NCI-H146 treated with DMSO at 0.1 percent for 48 hours (cell line): ENCODE results near the gene MLIP.
"Not testable (repeated sequence)": the region's sequence is repeated elsewhere in the genome, so short reads cannot be mapped to it uniquely, and the experiment has no call there.

ENCODE experiments used
- DNase-seq: peaks from one replicate; lab custom pipeline; 2025; ENCODE audit not compliant: unreplicated experiment; lab: John Stamatoyannopoulos, UW

MLIP gene

DNA sequence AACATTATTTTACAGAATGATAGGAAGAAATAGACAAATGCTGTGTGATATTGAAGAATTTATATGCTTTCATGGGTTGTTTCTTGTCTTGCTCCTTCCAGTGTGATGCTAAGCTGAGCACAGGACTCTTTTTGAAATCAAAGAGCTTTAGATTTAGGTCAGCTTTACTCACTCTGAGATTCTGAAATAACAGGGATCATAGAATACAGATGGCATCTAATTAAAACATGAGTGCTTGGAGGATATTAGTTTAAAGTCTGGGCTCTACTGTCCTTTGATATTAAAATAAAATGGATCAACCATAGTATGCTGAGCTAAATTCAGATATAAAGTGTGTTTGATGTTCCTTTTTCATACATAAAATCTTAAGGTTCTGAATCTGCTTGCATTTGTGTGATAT lies 29.6 kb downstream of the MLIP start:
- no peak for DNase-seq

DNA sequence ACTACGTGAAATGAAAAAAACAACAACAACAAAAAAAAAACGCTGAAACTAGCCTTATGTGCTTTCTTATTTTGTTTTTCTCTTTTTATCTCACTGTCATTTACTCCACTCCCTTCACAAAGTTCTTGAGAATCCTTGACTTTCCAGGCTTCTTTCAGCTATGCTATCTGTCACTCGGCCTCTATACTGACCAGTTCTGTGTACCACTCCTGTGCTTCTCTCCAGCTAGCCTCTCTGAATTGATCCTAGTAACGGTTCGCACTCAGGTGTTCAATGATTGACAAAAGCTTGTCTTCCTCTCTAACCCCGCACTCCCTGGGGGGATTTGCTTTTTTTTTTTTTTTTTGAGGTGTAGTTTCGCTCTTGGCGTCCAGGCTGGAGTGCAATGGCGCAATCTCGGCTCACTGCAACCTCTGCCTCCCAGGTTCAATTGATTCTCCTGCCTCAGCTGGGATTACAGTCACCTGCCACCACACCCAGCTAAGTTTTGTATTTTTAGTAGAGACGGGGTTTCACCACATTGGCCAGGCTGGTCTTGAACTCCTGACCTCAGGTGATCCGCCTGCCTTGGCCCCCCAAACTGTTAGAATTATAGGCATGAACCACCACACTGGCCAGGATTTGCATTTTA lies 31.8 kb downstream of the MLIP start:
- no peak for DNase-seq

DNA sequence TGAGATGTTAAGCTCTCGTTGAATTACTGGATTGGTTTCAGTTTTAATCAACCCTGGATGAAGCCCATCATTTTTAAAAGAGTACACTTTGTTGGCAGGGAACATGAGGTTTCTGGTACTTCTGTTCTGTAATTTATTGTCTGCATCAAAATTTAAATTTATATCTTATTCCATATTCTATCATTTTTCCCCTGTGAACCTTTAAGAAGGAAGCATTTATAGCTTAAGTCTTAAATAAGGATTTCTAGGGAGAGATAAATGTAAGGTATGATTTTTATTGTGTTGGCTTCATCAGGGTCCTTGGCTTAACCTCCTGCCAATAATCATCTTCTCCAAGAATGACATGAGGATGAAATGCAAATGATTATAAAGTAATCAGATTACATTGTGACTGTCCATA lies 40.6 kb downstream of the MLIP start:
- no peak for DNase-seq

DNA sequence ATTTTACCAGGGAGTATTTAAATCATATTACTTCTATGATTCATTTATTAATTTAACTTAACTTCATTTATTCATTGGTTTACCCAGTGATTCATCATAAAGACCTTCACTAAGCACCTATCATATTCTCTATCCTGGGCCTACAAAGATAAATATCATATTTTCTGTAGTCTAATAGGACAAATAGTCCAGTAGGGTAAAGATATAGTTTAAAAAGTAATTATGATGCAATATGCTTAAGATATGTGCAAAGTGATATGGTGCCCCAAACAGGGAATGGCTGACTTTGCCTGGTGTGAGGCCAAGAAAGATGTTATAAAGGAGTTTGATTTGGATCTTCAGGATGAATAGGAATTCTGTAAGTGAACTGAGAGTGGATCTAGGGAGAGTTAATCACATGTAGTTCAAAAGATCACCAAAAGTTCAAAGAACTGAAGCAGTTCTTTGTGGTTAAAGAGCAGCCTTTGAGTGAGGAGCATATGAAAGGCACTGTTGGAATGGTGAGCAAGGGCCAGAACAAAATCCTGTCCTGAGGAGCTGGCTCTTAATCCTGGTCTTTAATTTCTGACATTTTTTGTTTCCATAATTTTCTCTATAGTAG lies 45.5 kb downstream of the MLIP start:
- no peak for DNase-seq

DNA sequence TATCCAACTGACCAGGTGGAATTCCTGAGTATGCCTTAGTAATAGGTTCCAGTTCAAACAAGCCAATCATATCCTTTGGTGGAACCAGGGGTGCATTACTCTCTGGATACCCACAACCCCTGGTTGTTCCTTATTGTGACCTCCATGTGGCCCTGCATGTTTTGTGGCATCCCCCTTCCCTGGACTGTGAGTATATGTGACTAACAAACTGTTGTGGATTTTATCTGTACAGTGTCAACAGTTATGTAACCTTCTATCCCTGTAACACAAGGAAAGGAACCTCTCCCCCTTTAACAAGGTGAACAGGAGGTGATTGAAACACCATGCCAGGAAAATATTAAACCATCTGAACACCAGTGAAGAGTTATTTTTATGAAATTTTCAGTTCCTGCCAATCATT lies 46.2 kb downstream of the MLIP start:
- no peak for DNase-seq

DNA sequence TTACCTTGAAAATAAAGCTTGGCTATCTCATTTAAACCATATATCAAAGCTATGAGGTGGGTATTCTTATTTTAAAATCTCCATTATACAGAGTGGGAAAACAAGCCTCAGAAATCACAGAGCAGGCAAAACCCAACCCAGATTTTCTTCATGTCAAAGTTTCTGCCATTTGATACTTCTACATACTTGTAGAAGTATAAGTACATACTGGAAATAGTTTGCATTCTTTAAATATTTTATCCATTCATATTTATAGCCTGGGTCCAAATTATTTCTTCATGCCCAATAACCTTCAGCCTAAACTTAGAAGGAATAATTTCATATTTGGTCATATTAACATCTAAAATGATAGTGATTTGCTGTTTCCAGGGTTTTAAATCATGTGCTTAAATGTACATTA lies 61.8 kb downstream of the MLIP start:
- no peak for DNase-seq

DNA sequence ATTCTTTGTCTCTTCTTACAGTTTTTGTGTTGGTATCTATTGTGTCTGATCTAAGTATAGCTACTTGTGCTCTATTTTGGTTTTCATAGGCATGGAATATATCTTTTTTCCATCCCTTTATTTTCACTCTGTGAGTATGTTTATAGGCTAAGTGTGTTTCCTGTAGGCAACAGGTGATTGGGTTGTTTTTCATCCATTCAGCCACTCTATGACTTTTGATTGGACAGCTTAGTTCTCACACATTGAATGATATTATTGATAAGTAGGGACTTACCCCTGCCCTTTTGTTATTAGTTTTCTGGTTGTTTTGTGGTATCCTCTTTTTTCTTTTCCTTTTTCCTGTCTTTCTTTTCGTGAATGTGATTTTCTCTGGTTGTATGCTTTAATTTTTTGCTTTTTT lies 67.9 kb downstream of the MLIP start:
- DNase-seq = no peak

DNA sequence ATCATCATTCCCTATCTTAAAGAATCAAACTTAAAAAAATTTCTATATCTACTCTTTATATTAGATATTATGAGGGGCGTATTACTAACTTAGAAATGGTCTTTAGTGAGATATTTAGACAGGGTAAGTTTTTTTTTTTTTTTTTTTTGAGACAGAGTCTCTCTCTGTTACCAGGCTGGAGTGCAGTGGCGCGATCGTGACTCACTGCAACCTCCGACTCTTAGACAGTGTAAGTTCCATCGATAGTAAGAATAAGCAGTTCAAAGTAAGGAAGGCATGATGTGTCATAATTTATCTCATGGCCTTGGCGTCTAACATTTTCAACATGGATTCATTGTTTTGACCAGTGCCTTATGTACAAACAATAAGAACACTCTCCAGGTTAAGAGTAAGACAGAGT lies 72.4 kb downstream of the MLIP start:
- no peak for DNase-seq

DNA sequence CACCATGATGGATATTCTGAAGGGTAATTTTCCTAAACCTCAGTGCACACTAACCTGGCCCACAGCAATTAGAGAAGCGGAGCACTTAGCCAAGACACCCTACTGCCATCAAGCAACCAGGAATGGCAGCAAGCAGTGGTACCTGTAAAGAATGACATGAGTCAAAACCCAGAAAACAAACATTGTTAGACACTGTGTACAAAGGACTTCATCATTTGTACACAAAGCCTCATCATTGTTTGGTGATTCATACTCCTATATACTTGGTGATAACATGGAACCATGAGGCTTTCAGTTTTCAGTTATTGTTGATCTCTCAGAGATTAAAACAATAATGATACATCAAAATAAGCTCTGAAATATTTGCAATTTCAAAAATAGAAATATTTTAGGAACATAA lies 74.6 kb downstream of the MLIP start:
- no peak for DNase-seq

DNA sequence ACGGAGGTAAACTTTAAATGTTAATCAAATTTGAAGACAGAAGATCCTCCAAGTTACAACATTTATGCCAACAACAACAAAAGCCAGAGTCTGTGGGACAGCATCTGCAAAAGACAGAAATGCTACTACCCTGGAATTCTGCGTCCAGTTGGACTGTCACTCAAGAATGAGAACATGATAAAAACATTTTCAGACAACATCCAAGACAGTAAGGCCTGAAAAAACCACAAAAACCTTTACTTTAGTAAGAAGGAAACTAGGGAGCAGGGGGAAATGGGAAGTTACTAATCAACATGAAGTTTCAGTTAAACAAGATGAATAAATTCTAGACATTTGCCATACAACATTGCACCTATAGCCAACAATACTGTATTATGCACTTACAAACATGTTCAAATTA lies 77.6 kb downstream of the MLIP start:
- DNase-seq = no peak

DNA sequence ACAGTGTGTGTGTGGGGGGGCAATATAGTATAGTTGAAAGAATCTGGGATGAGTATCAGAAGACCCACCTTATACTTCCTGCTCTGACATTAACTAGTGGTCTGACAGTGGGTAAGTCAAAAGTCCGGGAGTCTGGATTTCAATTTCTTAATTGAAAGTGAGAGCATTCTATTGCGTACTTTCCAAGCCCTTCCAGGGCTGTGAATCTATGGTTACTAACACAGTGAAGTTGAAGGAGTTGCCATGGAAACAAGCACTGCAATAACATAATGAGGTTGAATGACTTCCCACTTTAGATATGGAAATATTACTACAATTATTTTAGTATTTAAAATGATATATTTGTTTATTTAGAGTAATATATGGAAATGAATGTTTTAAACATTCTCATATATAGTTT lies 80.2 kb downstream of the MLIP start:
- DNase-seq = no peak

DNA sequence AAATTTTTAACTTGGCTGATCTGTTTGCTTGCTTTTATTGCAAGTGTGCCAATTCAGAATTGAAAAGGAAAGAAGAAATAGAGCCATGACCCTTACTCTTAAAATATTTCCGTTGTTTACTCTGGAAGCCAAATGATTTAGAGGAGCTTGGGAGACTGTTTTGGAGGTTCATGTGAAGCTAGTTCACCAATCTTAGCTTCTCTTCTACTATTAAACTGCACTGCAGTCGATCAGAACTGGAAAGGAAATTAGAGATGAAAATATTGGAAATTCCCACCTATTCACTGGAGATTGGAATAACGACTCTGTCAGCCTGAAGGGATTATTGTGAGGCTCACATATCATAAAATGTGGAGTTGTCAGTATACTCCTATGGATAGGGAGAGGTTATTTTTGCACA lies 81.8 kb downstream of the MLIP start:
- no peak for DNase-seq

DNA sequence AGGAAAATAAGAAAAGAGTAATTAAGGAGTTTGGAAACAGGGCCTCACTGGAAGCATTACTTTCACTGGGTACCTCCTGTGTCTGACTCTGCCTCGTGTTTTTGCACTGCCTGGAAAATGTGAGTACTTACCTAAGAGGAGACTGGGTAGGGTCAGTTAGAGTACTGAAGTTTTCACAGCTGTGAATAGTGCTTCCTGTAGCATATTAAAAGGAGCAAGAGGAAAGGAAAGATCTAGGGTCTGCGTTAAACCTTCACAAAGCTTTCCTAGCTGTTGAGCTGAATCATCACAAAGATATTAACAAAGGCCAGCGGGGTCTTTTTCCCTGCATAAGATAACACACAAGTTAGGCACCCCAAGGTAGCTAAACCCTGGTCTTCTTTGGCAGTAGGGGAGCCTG lies 82.3 kb downstream of the MLIP start:
- DNase-seq = no peak

DNA sequence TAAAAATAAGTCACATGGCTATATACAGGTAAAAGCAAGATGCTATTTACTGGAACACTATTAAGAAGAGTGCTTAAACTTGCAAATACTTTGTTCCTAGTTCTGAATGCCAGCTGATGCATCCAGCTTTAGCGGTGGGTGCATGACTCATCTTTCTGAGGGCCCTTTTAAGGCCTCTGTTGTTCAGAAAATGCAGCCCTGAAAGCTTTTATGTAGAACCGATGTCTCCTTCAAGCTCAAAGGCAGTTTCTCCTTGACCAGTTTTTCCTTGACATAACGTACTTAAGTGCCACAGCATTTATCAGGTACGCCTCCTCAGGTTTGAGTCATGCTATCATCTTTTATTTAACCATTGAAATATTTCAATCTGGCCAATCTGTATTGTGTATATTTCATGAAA lies 82.8 kb downstream of the MLIP start:
- DNase-seq = no peak

DNA sequence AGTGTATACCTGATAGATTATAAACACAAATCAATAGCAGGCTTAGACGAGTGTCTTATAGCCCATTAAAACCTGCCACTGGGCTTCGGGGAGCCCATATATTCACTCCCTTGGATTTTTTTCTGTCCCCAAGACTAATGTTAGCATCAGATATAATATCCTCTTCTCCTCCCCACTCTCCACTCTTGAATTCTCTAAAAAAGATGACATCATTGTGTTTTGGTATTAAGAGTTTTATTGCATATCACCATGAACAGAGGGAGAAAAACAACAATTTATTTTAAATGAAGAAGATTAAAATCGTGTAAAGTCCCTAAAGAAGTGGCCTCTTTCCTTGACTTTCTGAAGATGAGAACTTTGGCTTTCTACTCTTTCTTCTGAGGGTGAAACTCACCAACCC lies 84.4 kb downstream of the MLIP start:
- no peak for DNase-seq

DNA sequence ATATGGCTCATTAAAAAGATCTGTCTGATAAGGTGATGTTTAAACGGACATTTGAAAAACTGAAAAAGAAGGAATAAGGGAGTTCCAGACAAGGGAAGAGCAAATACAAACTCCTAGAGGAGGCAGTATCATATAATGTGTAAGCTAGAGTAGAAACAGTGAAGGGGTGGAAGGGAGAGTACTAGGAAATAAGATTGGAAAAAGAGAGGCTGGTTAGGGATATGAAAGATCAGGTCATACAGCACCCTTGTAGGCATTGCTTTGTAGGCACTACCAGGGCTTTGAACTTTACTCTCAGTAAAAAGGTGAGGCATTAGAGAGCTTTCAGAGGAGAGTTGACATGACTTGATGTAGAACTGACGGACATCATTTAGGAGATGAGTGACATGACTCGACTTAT lies 85.7 kb downstream of the MLIP start:
- DNase-seq = no peak

DNA sequence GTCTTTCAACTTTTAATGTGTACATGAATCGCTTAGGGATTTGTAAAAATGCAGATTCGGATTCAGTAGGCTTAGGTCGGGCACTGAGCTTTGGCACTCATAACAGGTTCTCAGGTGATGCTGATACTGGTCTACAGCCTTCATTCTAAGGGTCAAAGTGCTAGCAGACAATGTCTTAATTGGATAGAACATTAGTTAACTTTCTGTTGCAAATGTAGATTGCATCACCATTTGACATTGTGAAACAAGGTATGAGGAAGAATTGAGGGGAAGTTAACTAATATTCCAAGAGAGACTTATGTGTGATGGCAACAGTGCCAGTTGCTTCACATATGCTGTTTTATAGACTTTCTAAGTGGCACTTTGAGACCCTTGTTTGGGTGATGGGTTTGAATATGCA lies 86.9 kb downstream of the MLIP start:
- DNase-seq = no peak

DNA sequence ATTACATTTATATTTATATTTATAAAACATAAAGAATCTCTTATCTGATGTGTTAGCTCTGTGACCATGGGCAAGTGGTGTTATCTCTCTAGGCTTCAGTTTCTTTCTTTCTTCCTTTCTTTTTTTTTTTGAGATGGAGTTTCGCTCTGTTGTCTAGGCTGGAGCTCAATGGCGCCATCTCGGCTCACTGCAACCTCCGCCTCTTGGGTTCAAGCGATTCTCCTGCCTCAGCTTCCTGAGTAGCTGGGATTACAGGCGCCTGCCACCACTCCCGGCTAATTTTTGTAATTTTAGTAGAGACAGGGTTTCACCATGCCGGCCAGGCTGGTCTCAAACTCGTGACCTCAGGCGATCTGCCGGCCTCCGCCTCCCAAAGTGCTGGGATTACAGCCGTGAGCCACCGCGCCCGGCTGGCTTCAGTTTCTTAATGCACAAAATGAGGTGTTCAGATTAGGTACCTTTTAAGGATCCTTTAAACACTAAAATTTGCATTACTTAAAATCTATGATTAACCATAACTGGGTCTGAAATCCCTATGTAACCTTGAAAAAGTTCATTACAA lies 92.3 kb downstream of the MLIP start:
- not testable (repeated sequence) for DNase-seq

DNA sequence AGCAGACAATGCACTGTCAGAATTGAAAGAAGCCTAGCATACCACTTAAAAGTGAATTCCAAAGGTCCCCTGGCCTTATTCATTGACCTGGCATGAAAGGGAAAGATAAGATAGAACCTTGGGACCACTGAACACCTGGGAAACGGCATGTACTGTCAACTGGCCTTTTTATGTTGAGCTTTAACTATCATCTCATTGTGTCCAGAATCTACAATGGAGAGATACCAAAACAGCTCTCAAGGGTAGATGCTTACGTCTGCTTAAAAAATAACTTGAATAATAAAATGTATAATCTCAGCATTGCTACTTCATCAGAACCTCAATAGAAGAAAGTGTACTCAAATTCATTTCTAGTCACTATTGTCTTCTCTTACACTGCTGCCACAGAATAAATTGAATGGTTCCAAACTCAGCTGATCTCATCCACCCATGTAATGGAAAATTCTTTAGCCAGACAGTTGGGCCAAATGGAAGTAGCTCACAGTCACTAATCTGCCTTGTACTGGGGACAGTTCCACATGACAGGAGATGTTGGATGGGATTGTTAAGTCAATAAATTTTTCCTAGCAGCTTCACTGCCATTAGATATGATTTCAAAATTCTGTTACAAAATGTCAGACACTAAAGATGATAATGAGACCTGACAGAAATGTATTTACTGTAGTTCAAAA lies 93.8 kb downstream of the MLIP start:
- no peak for DNase-seq

DNA sequence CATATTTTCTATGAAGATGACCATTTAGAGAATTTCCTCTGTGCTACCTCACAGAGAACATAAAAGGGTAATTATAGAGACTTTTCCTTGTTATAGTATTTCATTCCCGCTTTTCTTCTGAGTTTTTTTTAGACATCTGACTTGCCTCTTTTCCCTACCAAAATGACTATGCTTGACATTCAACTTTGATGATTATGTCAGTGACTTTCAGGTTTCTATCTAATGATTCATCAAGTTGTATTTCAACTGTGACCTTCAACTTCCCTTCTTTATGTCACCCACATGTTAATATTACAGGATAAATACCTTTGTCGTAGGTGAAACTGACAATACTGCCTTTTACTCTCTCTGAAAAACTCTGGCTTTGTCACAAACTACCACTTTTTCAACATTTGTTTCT lies 95.3 kb downstream of the MLIP start:
- no peak for DNase-seq

DNA sequence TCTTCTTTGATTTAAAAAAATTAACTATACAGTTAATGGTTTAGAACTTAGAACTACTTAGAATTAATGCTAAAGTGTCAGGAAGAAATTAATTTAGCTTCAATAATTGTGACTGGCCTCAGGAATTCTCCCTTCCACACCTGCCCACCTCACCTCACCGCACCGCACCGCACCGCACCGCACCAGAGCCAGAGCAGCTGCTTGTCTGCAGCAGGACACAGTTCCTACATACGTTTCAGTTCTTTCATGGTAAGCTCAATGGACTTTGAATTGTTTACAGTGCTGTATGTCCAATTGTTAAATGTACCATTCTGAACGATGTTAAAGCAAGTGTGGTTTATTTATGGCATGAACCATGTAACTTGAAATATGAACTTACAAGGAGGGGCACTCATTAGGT lies 98.7 kb downstream of the MLIP start:
- not testable (repeated sequence) for DNase-seq

DNA sequence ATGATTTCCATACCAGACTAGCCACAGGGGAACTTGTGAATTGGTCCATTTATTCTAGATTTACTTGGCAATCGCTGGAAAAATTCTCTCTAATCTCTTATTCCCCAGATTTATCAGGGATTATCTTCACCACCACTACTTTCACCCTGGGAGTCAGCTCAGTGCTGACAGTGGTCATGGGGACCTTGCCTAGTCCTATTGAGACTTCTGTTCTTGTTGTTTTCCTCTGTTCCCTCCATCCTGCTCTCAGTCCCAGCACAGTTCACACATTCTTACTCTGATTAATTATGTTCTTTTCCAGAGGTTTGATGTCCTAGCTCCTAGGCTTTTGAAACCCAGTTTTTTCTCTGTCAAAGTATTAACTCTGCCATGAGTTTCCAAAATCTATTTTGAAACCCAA lies 103.0 kb downstream of the MLIP start:
- DNase-seq = no peak

DNA sequence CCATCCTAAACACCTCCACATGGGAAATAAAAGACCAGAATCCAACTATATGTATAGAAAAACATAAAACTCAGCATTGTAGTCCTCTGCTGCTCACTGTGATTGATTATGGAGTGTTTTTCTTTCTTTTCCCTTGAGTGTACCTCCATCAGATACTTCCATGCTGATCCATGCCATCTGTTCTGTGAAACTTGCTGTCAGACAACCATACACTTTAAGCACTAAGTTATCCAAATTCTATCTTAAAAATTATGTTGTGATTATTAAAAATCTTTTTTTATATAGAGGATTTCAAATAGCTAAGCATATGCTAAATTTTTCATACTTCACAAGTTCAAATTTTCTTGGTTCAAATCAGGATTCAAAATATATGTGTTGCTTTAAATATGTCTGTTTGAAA lies 105.1 kb downstream of the MLIP start:
- DNase-seq = no peak
